ENCODE data around the gene SPRED2.

SPRED2 gene

DNA sequence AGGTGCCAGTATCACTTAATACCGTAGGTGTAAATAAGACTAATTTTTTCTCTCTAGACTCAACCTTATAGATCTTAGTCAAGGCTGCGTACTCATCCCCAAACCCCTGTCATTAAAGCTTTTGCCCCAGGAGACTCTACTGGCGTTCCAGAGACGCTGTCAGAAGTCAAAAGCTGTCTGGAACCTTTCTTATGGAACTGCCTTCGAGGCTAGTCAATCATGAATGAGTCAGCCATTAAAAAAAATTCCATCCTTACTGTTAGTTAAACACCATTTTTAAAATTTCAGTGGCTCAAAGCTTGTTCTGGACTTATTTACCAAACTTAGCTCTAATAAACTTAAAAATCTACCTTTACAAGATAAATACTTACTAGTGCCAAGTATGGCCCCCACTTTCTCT, 52.1 kb downstream of the SPRED2 start:
- Histone ChIP-seq H3K9ac (ENCODE audit: low read depth, low read length) (no peak overlapping the region), H3K4me3 (ENCODE audit: low read length) (no peak overlapping the region), H3K27ac (ENCODE audit: low read length) (no peak overlapping the region), H3K9me3 (ENCODE audit: insufficient read depth, low read depth, low read length) (no peaks in the 10 kb centered on the region), H3K4me1 (ENCODE audit: insufficient read depth, low read length) (peaks cover 13% of the 10 kb centered on the region), H3K27me3 (ENCODE audit: insufficient read depth, low read length) (no peaks in the 10 kb centered on the region), H3K36me3 (ENCODE audit: insufficient read depth, low read depth, low read length) (no peaks in the 10 kb centered on the region)

DNA sequence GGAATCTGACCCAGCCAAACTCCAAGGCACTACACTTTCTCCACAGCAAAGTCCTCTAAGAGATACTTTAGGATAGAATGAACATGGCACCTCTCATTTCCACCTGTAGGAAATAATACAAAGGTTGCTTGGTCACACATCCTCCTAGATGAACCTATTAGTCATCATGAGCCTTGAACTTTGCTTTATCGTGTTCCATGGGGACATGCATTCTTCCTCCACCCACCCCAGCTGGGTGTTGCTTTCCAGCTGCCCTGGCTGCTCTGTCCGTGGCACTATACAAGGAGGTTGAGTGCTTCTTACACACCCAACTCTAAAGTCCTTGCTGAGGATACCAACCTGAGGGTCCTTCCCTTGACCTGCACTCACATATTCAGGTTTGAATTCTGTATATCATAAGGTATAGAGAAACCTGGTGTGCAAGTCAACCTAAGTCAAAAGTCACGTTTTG, 52.7 kb downstream of the SPRED2 start:
- Histone ChIP-seq H3K36me3 (ENCODE audit: insufficient read depth, low read depth, low read length) (no peaks in the 10 kb centered on the region), H3K4me3 (ENCODE audit: low read length) (no peak overlapping the region), H3K9me3 (ENCODE audit: insufficient read depth, low read depth, low read length) (no peaks in the 10 kb centered on the region), H3K9ac (ENCODE audit: low read depth, low read length) (no peak overlapping the region), H3K4me1 (ENCODE audit: insufficient read depth, low read length) (peaks cover 13% of the 10 kb centered on the region), H3K27me3 (ENCODE audit: insufficient read depth, low read length) (no peaks in the 10 kb centered on the region), H3K27ac (ENCODE audit: low read length) (no peak overlapping the region)

- H3K4me3 ChIP-seq (ENCODE audit: low read length), result no peak overlapping the region
- no peak overlapping the region for H3K27ac ChIP-seq (ENCODE audit: low read length)
- no peak overlapping the region for H3K9ac ChIP-seq (ENCODE audit: low read depth, low read length)
- H3K9me3 ChIP-seq (ENCODE audit: insufficient read depth, low read depth, low read length), result no peaks in the 10 kb centered on the region
- no peaks in the 10 kb centered on the region for H3K36me3 ChIP-seq (ENCODE audit: insufficient read depth, low read depth, low read length)
- no peaks in the 10 kb centered on the region for H3K27me3 ChIP-seq (ENCODE audit: insufficient read depth, low read length)
- H3K4me1 ChIP-seq (ENCODE audit: insufficient read depth, low read length), result peaks cover 13% of the 10 kb centered on the region
Observed at GRCh38 chr2:65379223-65379622, 53.2 kb downstream of the SPRED2 start.

GRCh38 chr2:65378290-65378689, 54.1 kb downstream of the SPRED2 start:
- peaks cover 13% of the 10 kb centered on the region for H3K4me1 ChIP-seq (ENCODE audit: insufficient read depth, low read length)
- no peak overlapping the region for H3K4me3 ChIP-seq (ENCODE audit: low read length)
- no peaks in the 10 kb centered on the region for H3K27me3 ChIP-seq (ENCODE audit: insufficient read depth, low read length)
- no peak overlapping the region for H3K9ac ChIP-seq (ENCODE audit: low read depth, low read length)
- no peaks in the 10 kb centered on the region for H3K9me3 ChIP-seq (ENCODE audit: insufficient read depth, low read depth, low read length)
- no peaks in the 10 kb centered on the region for H3K36me3 ChIP-seq (ENCODE audit: insufficient read depth, low read depth, low read length)
- no peak overlapping the region for H3K27ac ChIP-seq (ENCODE audit: low read length)

GRCh38 chr2:65377556-65378192, 54.7 kb downstream of the SPRED2 start:
- no peak overlapping the region for H3K9ac ChIP-seq (ENCODE audit: low read depth, low read length)
- H3K36me3 ChIP-seq (ENCODE audit: insufficient read depth, low read depth, low read length), result no peaks in the 10 kb centered on the region
- H3K27me3 ChIP-seq (ENCODE audit: insufficient read depth, low read length), result no peaks in the 10 kb centered on the region
- no peak overlapping the region for H3K27ac ChIP-seq (ENCODE audit: low read length)
- no peak overlapping the region for H3K4me3 ChIP-seq (ENCODE audit: low read length)
- H3K9me3 ChIP-seq (ENCODE audit: insufficient read depth, low read depth, low read length), result no peaks in the 10 kb centered on the region
- peaks cover 10% of the 10 kb centered on the region; the same call in 1 of the 2 replicates for H3K4me1 ChIP-seq (ENCODE audit: insufficient read depth, low read length)

DNA sequence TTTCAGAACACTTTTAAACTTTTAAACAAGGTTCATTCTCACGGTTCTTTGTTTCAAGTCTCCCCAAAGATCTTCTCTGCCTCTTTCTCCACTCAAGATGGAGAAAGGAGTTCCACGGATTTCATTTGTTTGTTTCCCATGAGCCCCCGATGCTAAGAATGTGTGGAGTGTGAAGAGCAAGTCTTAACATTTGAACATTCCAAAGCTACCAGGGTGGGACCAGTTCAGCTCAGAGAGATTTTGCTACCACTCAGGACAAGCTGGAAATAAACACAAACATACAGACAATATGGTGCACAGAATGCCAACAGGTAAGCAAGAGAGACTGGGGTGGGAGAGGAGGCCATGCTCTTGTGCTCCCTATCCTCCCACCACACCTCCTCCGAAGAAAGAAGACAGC, 56.7 kb downstream of the SPRED2 start:
- no peaks in the 10 kb centered on the region for H3K27me3 ChIP-seq (ENCODE audit: insufficient read depth, low read length)
- H3K36me3 ChIP-seq (ENCODE audit: insufficient read depth, low read depth, low read length), result no peaks in the 10 kb centered on the region
- H3K4me1 ChIP-seq (ENCODE audit: insufficient read depth, low read length), result peaks cover 16% of the 10 kb centered on the region; the same call in 1 of the 2 replicates
- no peak overlapping the region for H3K4me3 ChIP-seq (ENCODE audit: low read length)
- no peak overlapping the region for H3K9ac ChIP-seq (ENCODE audit: low read depth, low read length)
- H3K27ac ChIP-seq (ENCODE audit: low read length), result no peak overlapping the region
- no peaks in the 10 kb centered on the region for H3K9me3 ChIP-seq (ENCODE audit: insufficient read depth, low read depth, low read length)

DNA sequence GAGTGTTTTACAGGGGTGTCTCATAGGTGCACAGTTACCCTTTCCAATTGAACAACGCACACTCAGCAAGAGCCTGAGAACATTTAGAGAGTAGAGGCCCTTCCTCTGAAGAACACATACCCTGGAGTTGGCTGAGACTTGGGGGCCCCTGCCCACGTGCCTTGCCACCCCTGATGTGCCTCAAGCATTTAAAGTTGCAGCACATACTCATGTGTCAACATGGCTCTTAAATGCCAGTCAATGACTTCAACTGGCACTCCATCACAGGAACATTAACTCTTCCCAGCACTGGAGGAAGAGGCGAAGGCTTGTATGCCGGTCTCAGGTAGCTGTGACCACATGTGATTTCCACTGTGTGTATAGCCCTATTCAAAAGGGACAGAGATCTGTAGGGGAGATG, 57.4 kb downstream of the SPRED2 start:
- H3K9ac ChIP-seq (ENCODE audit: low read depth, low read length), result no peak overlapping the region
- no peaks in the 10 kb centered on the region for H3K9me3 ChIP-seq (ENCODE audit: insufficient read depth, low read depth, low read length)
- H3K36me3 ChIP-seq (ENCODE audit: insufficient read depth, low read depth, low read length), result no peaks in the 10 kb centered on the region
- no peak overlapping the region for H3K27ac ChIP-seq (ENCODE audit: low read length)
- no peak overlapping the region for H3K4me3 ChIP-seq (ENCODE audit: low read length)
- H3K4me1 ChIP-seq (ENCODE audit: insufficient read depth, low read length), result peaks cover 19% of the 10 kb centered on the region; the same call in 1 of the 2 replicates
- no peaks in the 10 kb centered on the region for H3K27me3 ChIP-seq (ENCODE audit: insufficient read depth, low read length)

- no peaks in the 10 kb centered on the region for H3K9me3 ChIP-seq (ENCODE audit: insufficient read depth, low read depth, low read length)
- H3K27ac ChIP-seq (ENCODE audit: low read length), result no peak overlapping the region
- no peak overlapping the region for H3K9ac ChIP-seq (ENCODE audit: low read depth, low read length)
- H3K4me1 ChIP-seq (ENCODE audit: insufficient read depth, low read length), result peaks cover 19% of the 10 kb centered on the region; the same call in 1 of the 2 replicates
- H3K36me3 ChIP-seq (ENCODE audit: insufficient read depth, low read depth, low read length), result no peaks in the 10 kb centered on the region
- no peak overlapping the region for H3K4me3 ChIP-seq (ENCODE audit: low read length)
- H3K27me3 ChIP-seq (ENCODE audit: insufficient read depth, low read length), result no peaks in the 10 kb centered on the region
Observed at GRCh38 chr2:65374575-65374974, 57.8 kb downstream of the SPRED2 start.

DNA sequence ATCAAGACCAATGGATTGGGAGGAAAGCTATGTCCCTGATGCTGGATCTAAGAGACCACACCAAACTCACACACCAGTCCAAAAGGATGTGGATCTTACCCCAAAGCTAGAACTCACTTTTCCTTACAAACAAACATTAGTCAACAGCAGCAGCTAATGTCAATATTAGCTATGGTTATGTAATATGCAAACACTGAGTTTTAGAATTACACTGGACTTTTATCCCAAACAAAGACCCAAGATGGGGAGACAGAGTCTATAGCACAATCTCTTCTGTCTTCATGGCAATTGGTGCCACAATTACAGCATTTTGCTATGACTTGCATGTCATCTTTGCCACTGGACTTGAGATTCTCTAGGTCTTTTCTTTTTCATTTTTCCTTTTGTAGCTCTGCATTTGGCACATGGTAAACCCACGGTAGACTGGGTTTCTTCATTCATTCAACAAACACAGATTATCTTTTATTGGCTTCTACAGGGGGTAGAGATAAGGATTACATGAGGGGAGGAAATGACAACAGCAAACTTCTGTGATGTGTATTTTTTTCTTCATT, 59.0 kb downstream of the SPRED2 start:
- no peaks in the 10 kb centered on the region for H3K9me3 ChIP-seq (ENCODE audit: insufficient read depth, low read depth, low read length)
- no peaks in the 10 kb centered on the region for H3K27me3 ChIP-seq (ENCODE audit: insufficient read depth, low read length)
- peaks cover 19% of the 10 kb centered on the region; the same call in 1 of the 2 replicates for H3K4me1 ChIP-seq (ENCODE audit: insufficient read depth, low read length)
- no peak overlapping the region for H3K9ac ChIP-seq (ENCODE audit: low read depth, low read length)
- no peaks in the 10 kb centered on the region for H3K36me3 ChIP-seq (ENCODE audit: insufficient read depth, low read depth, low read length)
- no peak overlapping the region for H3K4me3 ChIP-seq (ENCODE audit: low read length)
- H3K27ac ChIP-seq (ENCODE audit: low read length), result no peak overlapping the region

DNA sequence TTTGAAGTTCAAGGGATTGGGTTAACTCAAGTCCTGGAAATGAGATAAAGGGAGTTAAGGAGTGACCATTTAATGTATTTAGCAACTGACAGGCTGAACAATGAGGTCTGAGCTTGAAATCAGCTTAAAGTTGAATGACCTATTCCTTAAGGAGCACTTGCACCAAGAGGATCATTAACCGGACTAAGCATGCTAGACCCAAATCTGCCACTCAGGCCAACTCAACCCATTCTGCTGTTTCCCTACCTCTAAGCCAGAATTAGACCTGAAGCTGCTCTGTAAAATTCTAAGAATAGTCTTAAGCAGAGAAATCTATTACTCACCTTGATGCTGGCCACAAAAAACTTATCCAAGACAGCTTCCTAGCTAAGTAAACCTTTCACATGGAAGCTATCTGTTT, 59.8 kb downstream of the SPRED2 start:
- Histone ChIP-seq H3K4me3 (ENCODE audit: low read length) (no peak overlapping the region), H3K4me1 (ENCODE audit: insufficient read depth, low read length) (peaks cover 12% of the 10 kb centered on the region), H3K36me3 (ENCODE audit: insufficient read depth, low read depth, low read length) (no peaks in the 10 kb centered on the region), H3K9ac (ENCODE audit: low read depth, low read length) (no peak overlapping the region), H3K9me3 (ENCODE audit: insufficient read depth, low read depth, low read length) (no peaks in the 10 kb centered on the region), H3K27ac (ENCODE audit: low read length) (no peak overlapping the region), H3K27me3 (ENCODE audit: insufficient read depth, low read length) (no peaks in the 10 kb centered on the region)

GRCh38 chr2:65371074-65371434, 61.3 kb downstream of the SPRED2 start:
- Histone ChIP-seq H3K9me3 (ENCODE audit: insufficient read depth, low read depth, low read length) (no peaks in the 10 kb centered on the region), H3K27ac (ENCODE audit: low read length) (no peak overlapping the region), H3K9ac (ENCODE audit: low read depth, low read length) (no peak overlapping the region), H3K27me3 (ENCODE audit: insufficient read depth, low read length) (no peaks in the 10 kb centered on the region), H3K4me1 (ENCODE audit: insufficient read depth, low read length) (peaks cover 13% of the 10 kb centered on the region; the same call in 1 of the 2 replicates), H3K36me3 (ENCODE audit: insufficient read depth, low read depth, low read length) (no peaks in the 10 kb centered on the region), H3K4me3 (ENCODE audit: low read length) (no peak overlapping the region)

- Histone ChIP-seq H3K27me3 (ENCODE audit: insufficient read depth, low read length) (no peaks in the 10 kb centered on the region), H3K36me3 (ENCODE audit: insufficient read depth, low read depth, low read length) (no peaks in the 10 kb centered on the region), H3K4me3 (ENCODE audit: low read length) (no peak overlapping the region), H3K27ac (ENCODE audit: low read length) (no peak overlapping the region), H3K4me1 (ENCODE audit: insufficient read depth, low read length) (peaks cover 17% of the 10 kb centered on the region; the same call in 1 of the 2 replicates), H3K9ac (ENCODE audit: low read depth, low read length) (no peak overlapping the region), H3K9me3 (ENCODE audit: insufficient read depth, low read depth, low read length) (no peaks in the 10 kb centered on the region)
Observed at GRCh38 chr2:65370387-65371073, 61.9 kb downstream of the SPRED2 start.

Data from iPS-20b (cell line).